GM18951 (cell line): Measurements from ENCODE around the gene MEX3D.
A peak's percentile ranks its signal among the peaks of the same experiment; 100 is the strongest.

Experiments
- POLR2A ChIP-seq: IDR thresholded peaks from 4 replicates; pipeline ENCODE4 v1.6.1; 2011; ENCODE audit warnings: mild to moderate bottlenecking; ENCODE audit not compliant: insufficient read length, insufficient read depth; ENCODE audit errors: extremely low read depth
- in situ Hi-C: fragments of 300-500 bp; cut with MboI; formaldehyde crosslinking; loops from one replicate; pipeline ENCODE4 v1.12.0; 2022; ENCODE audit warnings: low sequenced_read_pairs, mixed read lengths, inconsistent platforms; ENCODE audit not compliant: unreplicated experiment

Gene MEX3D

GRCh38 chr19:1608359-1609102 lies 40.4 kb upstream of the MEX3D start:
- TF ChIP-seq POLR2A: no peak
- in situ Hi-C loops: no loop called here

DNA sequence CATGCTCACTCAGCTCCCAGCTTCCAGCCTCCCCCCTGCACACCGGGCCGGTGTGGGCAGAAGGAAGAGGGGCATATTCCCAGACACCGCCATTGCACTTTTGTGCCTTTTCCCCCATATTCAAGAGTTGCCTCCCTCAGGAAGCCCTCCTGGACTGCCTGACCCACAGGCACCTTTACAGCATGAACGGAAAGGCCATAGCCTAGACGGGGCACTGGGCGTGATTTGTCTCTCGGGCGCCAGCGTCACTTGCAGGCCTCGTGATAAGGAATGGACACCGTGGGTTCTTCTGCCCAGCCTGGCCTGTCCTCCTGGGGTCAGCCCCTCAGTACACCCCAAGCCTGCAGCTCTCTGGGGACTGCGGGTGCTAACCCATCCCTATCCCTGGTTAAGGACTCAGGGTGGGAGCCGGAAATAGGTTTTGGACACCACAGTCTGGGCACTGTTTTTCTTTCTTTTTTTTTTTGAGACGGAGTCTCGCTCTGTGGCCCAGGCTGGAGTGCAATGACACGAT lies 38.1 kb upstream of the MEX3D start:
- in situ Hi-C loops: no loop called here
- no peak for TF ChIP-seq POLR2A

DNA sequence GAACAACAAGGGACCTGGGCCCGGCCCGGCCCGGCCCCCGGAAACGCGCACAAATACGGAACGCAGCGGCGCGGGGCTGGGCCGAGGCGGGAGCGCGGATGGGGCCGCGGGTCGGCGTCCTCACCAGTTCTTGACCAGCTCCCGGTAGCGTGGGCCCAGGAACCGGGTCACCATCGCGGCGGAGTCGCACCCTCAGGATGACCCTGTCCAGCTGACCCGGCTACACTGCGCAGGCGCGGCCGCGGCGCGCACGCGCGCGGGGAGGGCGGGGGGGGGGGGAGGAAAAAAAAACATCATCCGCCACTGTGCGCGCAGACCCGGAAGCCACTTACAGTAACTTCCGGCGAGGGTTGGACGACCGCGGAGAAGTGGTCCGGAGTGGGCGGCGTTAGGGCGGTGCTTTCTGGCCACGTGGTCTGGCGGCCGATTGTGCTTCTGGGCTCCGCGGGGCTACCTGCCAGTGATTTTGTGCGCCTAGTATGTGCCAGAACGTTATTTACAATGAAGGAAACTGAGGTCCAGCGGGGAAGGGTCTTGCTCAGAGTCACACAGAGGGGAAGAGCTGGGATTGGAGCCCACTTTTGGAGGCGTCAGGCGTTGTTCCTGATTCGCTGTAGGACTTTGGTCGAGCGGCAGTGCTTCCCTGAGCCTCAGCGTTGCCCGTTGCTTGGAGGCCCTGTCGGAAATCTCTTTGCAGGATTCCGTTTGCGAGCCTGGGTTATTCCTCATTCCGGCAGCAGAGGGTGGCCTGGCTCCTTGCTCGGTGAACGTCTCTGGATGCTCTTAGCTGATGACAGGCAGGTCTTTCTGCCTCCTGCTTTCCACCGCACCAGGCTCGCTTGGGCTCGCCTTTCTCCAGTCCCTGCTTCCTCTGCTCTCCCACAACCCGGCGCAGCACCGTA lies 37.4 kb upstream of the MEX3D start, which contains the start of gene UQCR11:
Gene UQCR11, minus strand, starts transcription at position 227 of the 902 bp plus-strand sequence. Its CDS starts 53 bp downstream, at position 174.
- in situ Hi-C loops: no loop called here
- peak; percentile 79 for TF ChIP-seq POLR2A

GRCh38 chr19:1602091-1602707 lies 34.1 kb upstream of the MEX3D start:
- TF ChIP-seq POLR2A: no peak
- in situ Hi-C loops: no loop called here

DNA sequence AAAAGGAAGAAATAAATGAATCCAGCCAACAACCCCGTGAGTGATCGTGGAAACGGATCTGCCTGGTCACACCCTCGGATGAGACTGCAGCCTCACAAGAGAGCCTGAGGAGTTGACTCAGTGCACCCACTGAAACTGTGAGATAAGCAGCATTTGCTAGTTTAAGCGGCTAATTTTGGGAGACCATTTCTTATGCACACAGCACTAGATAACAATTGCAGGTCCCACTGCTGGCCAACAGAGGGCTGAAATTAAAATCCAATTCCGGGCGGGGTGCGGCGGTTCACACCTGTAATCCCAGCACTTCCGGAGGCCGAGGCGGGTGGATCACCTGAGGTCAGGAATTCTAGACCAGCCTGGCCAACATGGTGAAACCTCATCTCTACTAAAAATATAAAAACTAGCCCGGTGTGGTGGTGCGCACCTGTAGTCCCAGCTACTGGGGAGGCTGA lies 33.5 kb upstream of the MEX3D start:
- in situ Hi-C loops: no loop called here
- no peak for TF ChIP-seq POLR2A

DNA sequence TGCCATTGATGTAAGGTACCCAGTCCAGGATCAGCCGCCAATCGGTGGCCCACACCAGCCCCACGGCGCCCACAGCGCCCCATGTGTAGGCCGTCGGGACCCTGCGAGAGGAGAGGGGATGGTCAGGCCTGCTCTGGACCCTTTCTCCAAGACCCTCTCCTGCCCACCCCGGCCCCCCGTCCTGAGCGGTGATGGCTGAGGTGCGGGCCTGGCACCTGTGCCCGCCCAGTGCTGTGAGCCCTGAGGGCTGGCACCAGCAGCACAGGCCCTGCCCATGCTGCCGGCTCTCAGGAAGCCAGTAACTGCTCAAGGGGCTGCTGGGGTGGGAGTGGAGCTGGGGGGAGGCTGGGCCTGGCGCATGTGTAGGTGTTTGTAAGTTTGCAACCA lies 31.3 kb upstream of the MEX3D start:
- TF ChIP-seq POLR2A: no peak
- in situ Hi-C loops: no loop called here

DNA sequence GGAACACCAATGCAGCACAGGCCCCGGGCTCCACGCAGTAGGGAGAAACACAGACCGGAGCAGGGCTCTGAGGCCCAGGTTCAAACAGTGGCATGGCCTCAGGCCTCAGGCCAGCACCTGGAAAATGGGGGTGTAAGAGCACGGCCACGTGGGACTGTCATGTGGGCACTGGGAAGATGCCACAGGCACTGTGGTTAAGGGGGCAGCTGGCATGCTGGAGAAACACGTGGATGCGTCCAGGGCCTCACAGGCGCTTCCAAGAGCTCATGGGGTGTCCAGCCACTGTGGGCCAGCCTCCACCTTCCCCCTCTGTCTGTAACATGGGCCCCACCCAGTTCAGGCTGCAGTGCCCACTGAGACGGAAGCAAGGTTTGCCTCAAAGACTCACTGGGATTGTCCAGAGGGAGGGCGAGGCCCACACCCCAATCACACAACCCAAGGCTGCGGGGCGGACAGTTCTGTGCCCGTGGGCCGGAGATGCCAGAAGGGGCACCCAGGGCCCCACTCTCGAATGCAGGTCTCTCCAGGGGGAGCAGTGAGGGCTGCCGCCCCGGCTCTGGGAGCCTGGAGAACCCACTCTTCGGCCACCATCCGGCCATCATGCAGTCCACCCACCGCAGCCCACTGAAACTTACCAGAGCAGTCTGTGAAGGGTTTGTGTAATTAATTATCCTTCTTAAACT lies 30.8 kb upstream of the MEX3D start:
- in situ Hi-C loops: no loop called here
- no peak for TF ChIP-seq POLR2A

DNA sequence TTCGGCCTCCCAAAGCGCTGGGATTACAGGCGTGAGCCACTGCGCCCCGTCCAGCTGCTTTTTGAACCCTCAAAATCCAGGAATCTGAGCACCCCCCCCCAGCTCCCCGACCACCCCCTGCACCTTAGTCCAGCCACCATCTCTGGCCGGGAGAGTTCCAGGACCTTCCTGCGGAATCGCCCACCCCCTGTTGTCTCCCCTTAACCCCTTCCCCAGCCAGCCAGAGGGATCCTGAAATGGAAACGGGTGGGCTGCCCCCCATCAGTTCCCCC lies 25.3 kb upstream of the MEX3D start:
- TF ChIP-seq POLR2A: no peak
- in situ Hi-C loops: no loop called here

DNA sequence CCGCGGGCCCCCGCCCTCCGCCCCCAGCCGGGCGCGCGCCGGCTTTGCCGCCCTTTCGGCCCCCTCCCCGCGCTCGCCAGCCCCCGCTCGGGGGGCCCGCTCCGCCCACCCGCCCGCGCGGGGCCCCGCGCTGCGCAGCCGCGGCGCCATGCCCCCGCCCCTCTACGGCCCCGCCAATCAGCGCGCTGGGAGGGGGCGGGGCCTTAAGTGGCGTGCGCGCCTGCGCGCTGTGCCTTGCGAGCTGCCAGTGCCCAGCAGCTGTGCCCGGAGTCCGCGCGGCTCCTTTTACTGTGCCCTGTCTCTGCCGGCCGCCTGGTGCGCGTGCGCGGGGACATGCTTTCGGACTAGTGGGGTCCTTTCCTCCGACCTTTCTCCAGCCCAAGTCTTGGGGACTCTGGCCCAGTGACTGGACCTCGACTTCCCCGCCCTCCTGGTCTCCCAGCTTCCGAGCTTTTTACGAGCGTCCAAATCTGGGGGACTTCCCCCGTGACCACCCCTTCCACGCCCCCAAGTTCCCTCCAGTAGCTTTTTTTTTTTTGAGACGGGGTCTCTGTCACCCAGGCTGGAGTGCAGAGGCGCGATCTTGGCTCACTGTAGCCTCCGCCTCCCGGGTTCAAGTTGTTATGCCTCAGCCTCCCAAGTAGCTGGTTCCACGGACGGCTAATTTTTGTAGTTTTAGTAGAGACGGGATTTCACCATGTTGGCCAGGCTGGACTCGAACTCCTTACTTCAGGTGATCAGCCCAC lies 24.8 kb upstream of the MEX3D start, which contains the start of gene MBD3:
Gene MBD3, minus strand, starts transcription at position 111 of the 746 bp plus-strand sequence. CDS start 234 bp downstream, outside the sequence.
- in situ Hi-C loops: no loop called here

GRCh38 chr19:1592024-1592754 lies 24.1 kb upstream of the MEX3D start:
- in situ Hi-C loops: no loop called here
- peak; percentile 96 for TF ChIP-seq POLR2A

More for the DNA sequence above, 24.8 kb upstream of the MEX3D start, which contains the start of gene MBD3:
- peak; percentile 80 for TF ChIP-seq POLR2A

GRCh38 chr19:1591421-1592023 lies 23.4 kb upstream of the MEX3D start:
- in situ Hi-C loops: no loop called here
- no peak for TF ChIP-seq POLR2A

- no peak for TF ChIP-seq POLR2A
- in situ Hi-C loops: no loop called here
Observed at GRCh38 chr19:1590641-1591397, 22.7 kb upstream of the MEX3D start.
